K562 (cell line): ENCODE measurements around the gene AFDN. TPM values are rescaled to one million over a fixed set of nuclear protein-coding genes. Genes with fewer than 3 reads are reported as not detected.

Experiments
- ATAC-seq: fragments of 200-7000 bp; cut with Tn5 transposase; 3 replicates; pipeline ENCODE4 v1.9.1; 2020; ENCODE audit warnings: moderate library complexity
- BruUV-seq: library from RNA; stranded (reverse); fragments of 400-500 nt; replicated peaks from 2 replicates; lab custom pipeline; 2021; lab: Mats Ljungman, UMichigan
- CTCF ChIA-PET: fragments of 300-600 bp; formaldehyde crosslinking; extraction: SDS; loops from one replicate; lab custom pipeline; 2021; ENCODE audit warnings: low intra/inter-chr PET ratio; lab: Yijun Ruan, JAX
- POLR2A ChIA-PET: fragments of 300-600, 350-650 bp; sonication (Branson Sonifier 250); formaldehyde crosslinking; extraction: SDS; loops from one replicate; lab custom pipeline; 2021; ENCODE audit warnings: antibody characterized with exemption, inconsistent platforms; lab: Yijun Ruan, JAX
- DNase-seq, 4 experiments: peaks; one replicate each; pipeline versions ENCODE4 v3.0.0 to v3.0.0-alpha.2; 2011 to 2018; ENCODE audit warnings: low spot score in 3 of 4, mixed read lengths in 3 of 4; ENCODE audit errors: extremely low read depth in 1 of 4
- FAIRE-seq: peaks from 2 replicates; lab custom pipeline; 2011; peaks lifted over from hg19 to GRCh38; lab: Jason Lieb, UNC
- H2AFZ ChIP-seq: 2 replicates; pipeline ENCODE4 v1.6.0; 2011; ENCODE audit warnings: low read depth, low read length, control low read depth, inconsistent platforms
- H3K27ac ChIP-seq: fragments of 200-600 bp; 3 replicates; pipeline ENCODE4 v1.8.0; 2011; ENCODE audit warnings: low read depth, mild to moderate bottlenecking, control low read depth, inconsistent platforms, low read length, moderate library complexity, mixed read lengths; ENCODE audit errors: extremely low read depth
- H3K27me3 ChIP-seq, 2 experiments: fragments of 300-600 bp in 1 of 2; 2 replicates in 1 of 2; 3 replicates in 1 of 2; pipeline versions ENCODE4 v1.6.0 to v1.8.0; 2011; ENCODE audit warnings: inconsistent platforms in 2 of 2, low read length in 2 of 2, mild to moderate bottlenecking in 1 of 2, mixed read lengths in 1 of 2, moderate library complexity in 1 of 2; ENCODE audit not compliant: control insufficient read depth in 2 of 2, insufficient read depth in 2 of 2
- H3K36me3 ChIP-seq: fragments of 300-600 bp; 3 replicates; pipeline ENCODE4 v1.8.0; 2011; ENCODE audit warnings: mild to moderate bottlenecking, low read length, inconsistent platforms; ENCODE audit not compliant: control insufficient read depth, insufficient read depth
- H3K4me1 ChIP-seq, 2 experiments: fragments of 200-600 bp in 1 of 2; replicated peaks in 1 of 2; 2 replicates in 1 of 2; 3 replicates in 1 of 2; pipeline versions ENCODE4 v1.5.1 to v1.8.0; 2011; ENCODE audit warnings: inconsistent platforms in 2 of 2, low read length in 2 of 2, mild to moderate bottlenecking in 1 of 2, mixed read lengths in 1 of 2, moderate library complexity in 1 of 2; ENCODE audit not compliant: control insufficient read depth in 2 of 2, insufficient read depth in 2 of 2
- H3K4me2 ChIP-seq: 2 replicates; pipeline ENCODE4 v1.6.1; 2011; ENCODE audit warnings: low read length, control low read depth, inconsistent platforms, mixed read lengths; ENCODE audit not compliant: insufficient read depth
- H3K4me3 ChIP-seq: fragments of 200-600 bp; sonication (generic), shearing (Covaris generic); 2 replicates; pipeline ENCODE4 v1.5.1; 2016; ENCODE audit warnings: control low read depth, inconsistent platforms
- H3K79me2 ChIP-seq: fragments of 200-600 bp; 3 replicates; pipeline ENCODE4 v1.8.0; 2011; ENCODE audit warnings: low read length, inconsistent platforms; ENCODE audit not compliant: control insufficient read depth, insufficient read depth
- H3K9ac ChIP-seq, 2 experiments: 2 replicates each; pipeline versions ENCODE4 v1.6.0 to v1.6.1; 2011; ENCODE audit warnings: low read depth in 2 of 2, low read length in 2 of 2, control low read depth in 1 of 2, inconsistent platforms in 1 of 2, mild to moderate bottlenecking in 1 of 2, mixed read lengths in 1 of 2; ENCODE audit not compliant: insufficient read depth in 1 of 2
- H3K9me1 ChIP-seq: one replicate; pipeline ENCODE4 v1.6.0; 2011; ENCODE audit warnings: inconsistent platforms, mild to moderate bottlenecking, low read length, moderate library complexity; ENCODE audit not compliant: control insufficient read depth, insufficient read depth
- H3K9me3 ChIP-seq: replicated peaks from 2 replicates; pipeline ENCODE4 v1.5.1; 2011; ENCODE audit warnings: low read depth, low read length, inconsistent platforms; ENCODE audit not compliant: control insufficient read depth, insufficient read depth
- H4K20me1 ChIP-seq: replicated peaks from 2 replicates; pipeline ENCODE4 v1.6.1; 2011; ENCODE audit warnings: low read length, inconsistent platforms, mixed read lengths; ENCODE audit not compliant: control insufficient read depth, insufficient read depth
- CBFA2T2 ChIP-seq: fragments of 450-650 bp; conservative IDR thresholded peaks from 2 replicates; pipeline ENCODE4 v1.6.1; 2017; ENCODE audit warnings: mild to moderate bottlenecking
- CBX8 ChIP-seq: fragments of 200-600 bp; sonication (generic); IDR thresholded peaks from 2 replicates; pipeline ENCODE4 v1.6.1; 2012; ENCODE audit warnings: borderline replicate concordance, mixed run types, low read depth, mild to moderate bottlenecking, moderate library complexity, mixed read lengths, low read length, control low read depth, inconsistent platforms; ENCODE audit not compliant: poor library complexity, severe bottlenecking; ENCODE audit errors: extremely low read depth
- E2F1 ChIP-seq: sonication (generic); formaldehyde crosslinking; IDR thresholded peaks from 2 replicates; pipeline ENCODE4 v1.8.1; 2023; ENCODE audit warnings: mild to moderate bottlenecking, missing genetic modification reagents, moderate library complexity
- PHF20 ChIP-seq: fragments of 450-650 bp; IDR thresholded peaks from 2 replicates; pipeline ENCODE4 v1.6.1; 2018; ENCODE audit not compliant: partially characterized antibody
- PURB ChIP-seq: sonication (generic); formaldehyde crosslinking; IDR thresholded peaks from 2 replicates; pipeline ENCODE4 v1.9.0; 2021; ENCODE audit warnings: low read depth, mild to moderate bottlenecking, missing genetic modification reagents
- RB1 ChIP-seq: fragments of 450-650 bp; IDR thresholded peaks from 2 replicates; pipeline ENCODE4 v1.6.1; 2017; ENCODE audit warnings: low read depth, mild to moderate bottlenecking
- SMARCB1 ChIP-seq: IDR thresholded peaks from 2 replicates; pipeline ENCODE4 v1.6.1; 2011; ENCODE audit warnings: improper control_type of control experiment, low read depth; ENCODE audit not compliant: insufficient read length
- SREBF1 ChIP-seq: fragments of 150-350 bp; IDR thresholded peaks from 2 replicates; pipeline ENCODE4 v1.6.1; 2014; ENCODE audit warnings: antibody characterized with exemption, low read depth, low read length, borderline replicate concordance
- ZBTB43 ChIP-seq: sonication (generic); formaldehyde crosslinking; IDR thresholded peaks from 2 replicates; pipeline ENCODE4 v1.8.0; 2023; ENCODE audit warnings: mild to moderate bottlenecking, missing genetic modification reagents
- WGBS: fragments of 100-300 bp; shearing (Covaris generic); methylation state at CpG from one replicate; pipeline ENCODE4 v1.1.6; 2016; ENCODE audit warnings: low coverage, mixed read lengths; ENCODE audit not compliant: insufficient coverage; ENCODE audit errors: missing lambda C conversion rate; 5-methylcytosine and 5-hydroxymethylcytosine counted together
- in situ Hi-C: fragments of 300-500 bp; cut with MboI; formaldehyde crosslinking; loops from 4 replicates; pipeline ENCODE4 v1.15.0; 2018; ENCODE audit warnings: inconsistent platforms, mixed read lengths
- intact Hi-C: fragments of 100-400 bp; cut with micrococcal nuclease; formaldehyde crosslinking; loops from 2 replicates; pipeline ENCODE4 v1.14.2; 2022
- polyA plus RNA-seq, 8 experiments: library from polyadenylated mRNA; depleted of rRNA in 4 of 8; stranded (reverse) in 5 of 8; unstranded in 3 of 8; fragments of >200 nt; fragmentation: Nextera tagmentation in 2 of 8; fragmentation: Illumina TruSeq in 1 of 8; extraction: Ambion mirVana in 2 of 8; extraction: Trizol in 1 of 8; gene quantifications; 2 replicates each; pipeline versions ENCODE4 v1.2.1 to v1.2.3, GENCODE V29; 2011 to 2014; ENCODE audit warnings: inconsistent platforms in 1 of 8, missing spikeins in 1 of 8
- total RNA-seq, 7 experiments: library from RNA; depleted of rRNA in 6 of 7; stranded (reverse); fragments of >200 nt in 6 of 7; fragmentation: Illumina TruSeq in 2 of 7; extraction: Trizol in 2 of 7; gene quantifications; 2 replicates each; pipeline versions ENCODE4 v1.2.1 to v1.2.3, GENCODE V29; 2011 to 2021; ENCODE audit warnings: low replicate concordance in 1 of 7
- TF ChIP-seq, protein P1 (sequence below): fragments of 250-450 bp; sonication (Bioruptor Pico); IDR thresholded peaks from 2 replicates; pipeline ENCODE4 v1.5.0; 2021; ENCODE audit warnings: mild to moderate bottlenecking, moderate library complexity
- TF ChIP-seq, protein P2 (sequence below): fragments of 250-450 bp; sonication (Bioruptor Pico); IDR thresholded peaks from 2 replicates; pipeline ENCODE4 v1.4.0; 2020; ENCODE audit warnings: mild to moderate bottlenecking, moderate library complexity, borderline replicate concordance

The AFDN gene
- total and polyA plus RNA-seq, 9 of the 15 experiments (the other 6 are each of a cell fraction or from before 2014, with no cell fraction given) = 7.2 to 129 (median 105) TPM

DNA sequence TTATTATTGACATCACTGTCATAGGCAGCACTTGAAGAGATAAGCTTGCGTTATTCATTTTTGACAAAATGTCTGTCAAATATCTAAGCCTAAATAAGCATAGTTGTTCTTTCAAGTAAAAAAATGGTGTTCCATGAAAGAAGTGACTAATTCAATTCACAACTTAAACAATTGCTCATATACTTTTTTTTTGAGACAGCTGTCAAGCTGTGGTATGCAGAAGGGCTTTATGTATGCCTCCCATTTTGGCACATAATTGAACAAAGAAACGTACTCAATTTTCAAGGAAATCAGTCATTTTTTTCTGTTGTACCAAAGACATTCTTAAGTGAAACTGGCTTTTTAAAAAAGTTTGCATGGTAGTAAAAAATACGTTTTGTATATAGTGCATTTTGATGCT, 8.5 kb downstream of the AFDN start:
- peaks cover 13 to 69% of the 10 kb centered on the region in 2 experiments for H3K4me1 ChIP-seq
- H3K27ac ChIP-seq = no peak overlapping the region
- H3K9me3 ChIP-seq = no peaks in the 10 kb centered on the region
- DNase-seq = no peak
- no peak for ATAC-seq
- WGBS = 45% methylated on average over 3 of the region's 3 CpGs
- H3K27me3 ChIP-seq = no peaks in the 10 kb centered on the region
- no peak for FAIRE-seq
- peaks cover 4% of the 10 kb centered on the region for H3K9me1 ChIP-seq
- in situ Hi-C loops (no loop called here), intact Hi-C loops (no loop called here)
- peaks cover 100% of the 10 kb centered on the region for H3K79me2 ChIP-seq
- CTCF ChIA-PET = no interaction called here
- H2AFZ ChIP-seq = no peak overlapping the region
- BruUV-seq = no TSS peak
- H4K20me1 ChIP-seq = peaks cover 10% of the 10 kb centered on the region
- H3K36me3 ChIP-seq = peaks cover 6% of the 10 kb centered on the region; the same call in 2 of the 3 replicates
- H3K4me2 ChIP-seq = no peak overlapping the region
- POLR2A ChIA-PET = interaction anchor here (0.6 to 3.9 kb wide), 6 partner anchors 9 to 329 kb away, joined by 3 to 25 read pairs (median 3); no protein-coding TSS in a partner anchor
- H3K9ac ChIP-seq = no peak overlapping the region
- H3K4me3 ChIP-seq = no peak overlapping the region
- no peak for TF ChIP-seq PURB (CRISPR knock-in tag)
- TF ChIP-seq PHF20 = no peak
- TF ChIP-seq CBX8 = no peak
- peak; percentile 66 for TF ChIP-seq SMARCB1
- TF ChIP-seq E2F1 (CRISPR knock-in tag) = no peak
- TF ChIP-seq CBFA2T2 = no peak
- no peak for TF ChIP-seq SREBF1
- TF ChIP-seq, protein P1, sequence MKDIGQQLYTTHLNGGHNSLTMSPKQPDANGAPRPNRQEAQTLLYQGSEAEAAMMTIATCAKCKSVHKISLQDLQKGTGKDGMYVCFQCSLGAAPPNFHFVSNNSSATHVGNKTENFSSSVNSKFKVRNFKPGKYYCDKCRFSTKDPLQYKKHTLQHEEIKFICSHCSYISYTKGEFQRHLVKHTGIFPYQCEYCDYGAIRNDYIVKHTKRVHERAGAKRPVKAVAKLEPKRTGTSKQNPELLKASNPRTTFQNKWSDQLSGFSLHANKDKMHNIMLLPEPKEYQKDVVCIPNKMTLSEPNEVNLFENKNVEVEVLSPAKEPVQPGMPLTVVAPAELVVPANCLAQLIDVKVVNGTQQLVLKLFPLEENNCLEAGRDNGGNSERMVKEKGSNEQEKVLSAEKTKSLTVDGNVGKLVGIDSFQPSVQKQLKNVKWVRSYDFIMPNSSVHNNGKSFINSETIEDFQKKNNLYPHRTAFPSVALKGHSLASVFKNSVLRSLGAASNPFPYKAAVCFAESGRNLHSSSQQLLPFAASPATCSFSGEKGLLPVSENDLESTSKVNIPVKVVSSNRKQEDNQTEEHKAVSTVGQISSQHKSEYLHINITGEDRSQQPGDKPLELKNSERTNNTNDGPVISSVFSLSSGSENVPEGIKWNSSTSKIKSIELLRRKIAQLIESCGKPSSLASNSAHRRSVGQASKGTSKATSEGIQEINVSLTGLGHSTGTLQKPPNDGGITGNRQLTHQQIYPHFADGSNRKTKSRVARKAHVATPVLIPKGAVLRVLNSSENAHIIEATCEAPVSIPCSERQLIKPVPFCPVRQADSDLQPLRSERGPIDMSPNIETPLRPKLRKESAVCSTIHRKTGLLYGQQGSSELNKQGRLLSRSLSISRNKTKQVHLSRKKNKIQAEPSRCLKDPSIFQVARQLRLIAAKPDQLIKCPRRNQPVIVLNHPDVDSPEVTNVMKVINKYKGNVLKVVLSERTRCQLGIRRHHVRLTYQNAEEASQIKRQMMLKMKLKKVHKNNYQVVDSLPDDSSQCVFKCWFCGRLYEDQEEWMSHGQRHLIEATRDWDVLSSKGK (CRISPR knock-in tag) = no peak
- no peak for TF ChIP-seq ZBTB43 (CRISPR knock-in tag)
- TF ChIP-seq, protein P2, sequence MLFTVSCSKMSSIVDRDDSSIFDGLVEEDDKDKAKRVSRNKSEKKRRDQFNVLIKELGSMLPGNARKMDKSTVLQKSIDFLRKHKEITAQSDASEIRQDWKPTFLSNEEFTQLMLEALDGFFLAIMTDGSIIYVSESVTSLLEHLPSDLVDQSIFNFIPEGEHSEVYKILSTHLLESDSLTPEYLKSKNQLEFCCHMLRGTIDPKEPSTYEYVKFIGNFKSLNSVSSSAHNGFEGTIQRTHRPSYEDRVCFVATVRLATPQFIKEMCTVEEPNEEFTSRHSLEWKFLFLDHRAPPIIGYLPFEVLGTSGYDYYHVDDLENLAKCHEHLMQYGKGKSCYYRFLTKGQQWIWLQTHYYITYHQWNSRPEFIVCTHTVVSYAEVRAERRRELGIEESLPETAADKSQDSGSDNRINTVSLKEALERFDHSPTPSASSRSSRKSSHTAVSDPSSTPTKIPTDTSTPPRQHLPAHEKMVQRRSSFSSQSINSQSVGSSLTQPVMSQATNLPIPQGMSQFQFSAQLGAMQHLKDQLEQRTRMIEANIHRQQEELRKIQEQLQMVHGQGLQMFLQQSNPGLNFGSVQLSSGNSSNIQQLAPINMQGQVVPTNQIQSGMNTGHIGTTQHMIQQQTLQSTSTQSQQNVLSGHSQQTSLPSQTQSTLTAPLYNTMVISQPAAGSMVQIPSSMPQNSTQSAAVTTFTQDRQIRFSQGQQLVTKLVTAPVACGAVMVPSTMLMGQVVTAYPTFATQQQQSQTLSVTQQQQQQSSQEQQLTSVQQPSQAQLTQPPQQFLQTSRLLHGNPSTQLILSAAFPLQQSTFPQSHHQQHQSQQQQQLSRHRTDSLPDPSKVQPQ (CRISPR knock-in tag) = no peak
- TF ChIP-seq RB1 = no peak
